ENCODE results near the gene OR2AK2. TPM values are rescaled to one million over a fixed set of nuclear protein-coding genes. Genes with fewer than 3 reads are reported as not detected.

The OR2AK2 gene
- total RNA-seq, 2 experiments from 2014 or later = not detected

GRCh38 chr1:247948558-247948957 is 16.5 kb upstream of the OR2AK2 start, which contains the start of gene OR2L8:
Gene OR2L8 (plus strand): TSS chr1:247948858. CDS start chr1:247948858, 0 bp downstream.
- DNase-seq (ENCODE audit: low spot score) = no peak
- Histone ChIP-seq H3K9me2 (ENCODE audit: insufficient read depth, low read length) (no peaks in the 10 kb centered on the region), H2AFZ (ENCODE audit: low read length) (no peak within 1 kb of the TSS), H3K79me2 (ENCODE audit: insufficient read depth, low read depth, low read length) (no peaks in the 10 kb centered on the region), H3K27ac (ENCODE audit: low read depth, low read length, poor library complexity, severe bottlenecking) (no peak within 1 kb of the TSS), H3K36me3 (ENCODE audit: insufficient read depth, low read length) (no peaks in the 10 kb centered on the region), H3K4me2 (ENCODE audit: low read length) (no peak within 1 kb of the TSS), H4K20me1 (ENCODE audit: insufficient read depth, low read length) (no peaks in the 10 kb centered on the region), H3K9me3 (ENCODE audit: low read length) (no peaks in the 10 kb centered on the region), H3K4me3 (ENCODE audit: low read depth, low read length, poor library complexity, severe bottlenecking) (no peak within 1 kb of the TSS), H3K4me1 (ENCODE audit: insufficient read depth, low read length, poor library complexity, severe bottlenecking) (no peaks in the 10 kb centered on the region)
- POLR2A ChIA-PET = no interaction called here
- CTCF ChIA-PET (ENCODE audit: unreplicated experiment) = no interaction called here
- BruUV-seq (replicated peaks) = no TSS peak
- intact Hi-C loops (cut with micrococcal nuclease; ENCODE audit: unreplicated experiment) = no loop called here
- TF ChIP-seq EZH2phosphoT487 (IDR thresholded peaks at IDR 0.05; ENCODE audit: borderline replicate concordance, low read depth, low read length) = no peak
- no peak for TF ChIP-seq CTCF (conservative IDR thresholded peaks at IDR 0.05; ENCODE audit: low read length)

GRCh38 chr1:247953408-247953807 is 11.6 kb upstream of the OR2AK2 start:
- Histone ChIP-seq H3K79me2 (ENCODE audit: insufficient read depth, low read depth, low read length) (no peaks in the 10 kb centered on the region), H3K4me1 (ENCODE audit: insufficient read depth, low read length, poor library complexity, severe bottlenecking) (no peaks in the 10 kb centered on the region), H2AFZ (ENCODE audit: low read length) (no peak overlapping the region), H3K27ac (ENCODE audit: low read depth, low read length, poor library complexity, severe bottlenecking) (no peak overlapping the region), H3K9me2 (ENCODE audit: insufficient read depth, low read length) (no peaks in the 10 kb centered on the region), H4K20me1 (ENCODE audit: insufficient read depth, low read length) (no peaks in the 10 kb centered on the region), H3K9me3 (ENCODE audit: low read length) (no peaks in the 10 kb centered on the region), H3K36me3 (ENCODE audit: insufficient read depth, low read length) (no peaks in the 10 kb centered on the region), H3K4me2 (ENCODE audit: low read length) (no peak overlapping the region), H3K4me3 (ENCODE audit: low read depth, low read length, poor library complexity, severe bottlenecking) (no peak overlapping the region)
- no TSS peak for BruUV-seq (replicated peaks)
- intact Hi-C loops (cut with micrococcal nuclease; ENCODE audit: unreplicated experiment) = no loop called here
- DNase-seq (ENCODE audit: low spot score) = no peak
- ChIA-PET CTCF (ENCODE audit: unreplicated experiment) (no interaction called here), POLR2A (interaction anchor here (0.7 kb wide), 1 partner anchor 21 kb away, joined by 3 read pairs; no protein-coding TSS in a partner anchor)
- no peak for TF ChIP-seq CTCF (conservative IDR thresholded peaks at IDR 0.05; ENCODE audit: low read length)
- no peak for TF ChIP-seq EZH2phosphoT487 (IDR thresholded peaks at IDR 0.05; ENCODE audit: borderline replicate concordance, low read depth, low read length)

GRCh38 chr1:247961791-247962190 is 3.2 kb upstream of the OR2AK2 start:
- no peak for TF ChIP-seq EZH2phosphoT487 (IDR thresholded peaks at IDR 0.05; ENCODE audit: borderline replicate concordance, low read depth, low read length)
- TF ChIP-seq CTCF (conservative IDR thresholded peaks at IDR 0.05; ENCODE audit: low read length) = no peak
- BruUV-seq (replicated peaks) = no TSS peak
- no peaks in the 10 kb centered on the region for H4K20me1 ChIP-seq (ENCODE audit: insufficient read depth, low read length)
- no peak overlapping the region for H2AFZ ChIP-seq (ENCODE audit: low read length)
- CTCF ChIA-PET (ENCODE audit: unreplicated experiment) = no interaction called here
- H3K4me2 ChIP-seq (ENCODE audit: low read length) = no peak overlapping the region
- H3K9me2 ChIP-seq (ENCODE audit: insufficient read depth, low read length) = no peaks in the 10 kb centered on the region
- H3K4me3 ChIP-seq (ENCODE audit: low read depth, low read length, poor library complexity, severe bottlenecking) = no peak overlapping the region
- no peaks in the 10 kb centered on the region for H3K79me2 ChIP-seq (ENCODE audit: insufficient read depth, low read depth, low read length)
- H3K4me1 ChIP-seq (ENCODE audit: insufficient read depth, low read length, poor library complexity, severe bottlenecking) = no peaks in the 10 kb centered on the region
- no peak overlapping the region for H3K27ac ChIP-seq (ENCODE audit: low read depth, low read length, poor library complexity, severe bottlenecking)
- no peaks in the 10 kb centered on the region for H3K36me3 ChIP-seq (ENCODE audit: insufficient read depth, low read length)
- no peak for DNase-seq (ENCODE audit: low spot score)
- no peaks in the 10 kb centered on the region for H3K9me3 ChIP-seq (ENCODE audit: low read length)
- POLR2A ChIA-PET = no interaction called here
- intact Hi-C loops (cut with micrococcal nuclease; ENCODE audit: unreplicated experiment) = no loop called here

Data from OCI-LY7 (cell line).